Thyroid gland (tissue), 4 donors: ENCODE data around the gene RAI1. TPM values are rescaled to one million over a fixed set of nuclear protein-coding genes. Genes with fewer than 3 reads are reported as not detected.
A peak's percentile ranks its signal among the peaks of the same experiment; 100 is the strongest.

ENCODE experiments used
- DNase-seq, 2 donors: peaks; one replicate each; pipeline ENCODE4 v3.0.0-alpha.2; 2019
- H3K27ac ChIP-seq, 3 donors: fragments of 200-600 bp; sonication (generic); 1 replicate in 2 of 3; 2 replicates in 1 of 3; pipeline ENCODE4 v1.5.1; 2016 to 2019; ENCODE audit warnings: mild to moderate bottlenecking in 1 of 3, moderate library complexity in 1 of 3
- H3K27me3 ChIP-seq: fragments of 200-600 bp; sonication (generic); one replicate; pipeline ENCODE4 v1.5.1; 2019
- H3K36me3 ChIP-seq, 2 donors: fragments of 200-600 bp; sonication (generic); one replicate each; pipeline ENCODE4 v1.5.1; 2016 to 2019
- H3K4me1 ChIP-seq, 2 donors: fragments of 200-600 bp; sonication (generic); one replicate each; pipeline ENCODE4 v1.5.1; 2017 to 2019
- H3K4me3 ChIP-seq, 3 donors: fragments of 200-600 bp; sonication (generic); replicated peaks in 1 of 3; 1 replicate in 2 of 3; 2 replicates in 1 of 3; pipeline ENCODE4 v1.5.1; 2016; ENCODE audit warnings: mild to moderate bottlenecking in 1 of 3
- H3K9me3 ChIP-seq: fragments of 200-600 bp; sonication (generic); one replicate; pipeline ENCODE4 v1.5.1; 2017
- POLR2A ChIP-seq, 2 donors: fragments of 450-650 bp; IDR thresholded peaks; one replicate each; pipeline ENCODE4 v1.6.1; 2017; ENCODE audit warnings: antibody characterized with exemption in 2 of 2, mild to moderate bottlenecking in 2 of 2, moderate library complexity in 1 of 2
- WGBS, 2 donors: methylation state at CpG; one replicate each; pipeline ENCODE4 v1.1.5; 2017; 5-methylcytosine and 5-hydroxymethylcytosine counted together
- intact Hi-C: fragments of 100-400 bp; cut with DNase I; formaldehyde crosslinking; loops from one replicate; pipeline ENCODE4 v1.15.1; 2023
- total RNA-seq, 4 donors: library from RNA; depleted of rRNA; stranded (reverse); fragments of >200 nt; gene quantifications; one replicate each; pipeline ENCODE4 v1.2.3, GENCODE V29; 2016
- TF ChIP-seq, protein P1 (sequence below), 6 experiments: fragments of 200-600 bp in 3 of 6; fragments of 450-650 bp in 3 of 6; sonication (generic) in 3 of 6; IDR thresholded peaks; one replicate each; pipeline ENCODE4 v1.5.1; 2016 to 2019; ENCODE audit warnings: antibody characterized with exemption in 6 of 6, mild to moderate bottlenecking in 2 of 6, inconsistent platforms in 1 of 6, moderate library complexity in 1 of 6

The RAI1 gene
- total RNA-seq, 4 donors from 2014 or later = 19.1 to 52.3 (median 34.1) TPM

- intact Hi-C loops = loop anchor here (10.0 kb wide), 1 partner anchor 181 kb away; the partner anchor contains the start of genes ATPAF2 and GID4
- DNase-seq = no peak
- Histone ChIP-seq H3K9me3 (no peaks in the 10 kb centered on the region), H3K4me3 (no peak overlapping the region), H3K27me3 (no peaks in the 10 kb centered on the region), H3K27ac (peak overlapping the region; percentile 48 to 76 (median 67)), H3K4me1 (peaks cover 69 to 82% of the 10 kb centered on the region in 2 donors), H3K36me3 (no peaks in the 10 kb centered on the region)
- WGBS, 2 donors = 91 to 98% methylated on average over 8 of the region's 8 CpGs
- no peak for TF ChIP-seq POLR2A (IDR thresholded peaks at IDR 0.05)
Measured at GRCh38 chr17:17853811-17854447, 172.7 kb downstream of the RAI1 start.

DNA sequence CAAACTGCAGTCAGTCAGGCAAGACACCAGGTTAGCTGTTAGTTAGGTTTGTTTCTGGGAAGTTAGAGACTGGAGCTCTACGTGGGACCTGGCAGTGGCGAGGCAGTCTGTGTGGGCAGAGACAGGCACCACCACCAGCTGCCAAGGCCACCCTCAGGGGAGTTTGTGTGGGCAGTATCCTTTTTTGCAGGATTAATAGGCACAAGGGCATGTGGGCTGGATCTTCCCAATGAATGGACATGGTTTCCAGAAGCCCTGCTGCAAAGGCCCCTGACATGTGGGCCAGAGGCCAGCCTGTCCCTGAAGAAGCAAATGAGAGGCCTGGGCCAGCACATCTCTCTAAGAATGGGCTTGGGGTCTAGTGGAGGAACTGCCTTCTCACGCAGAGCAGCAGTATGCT, 174.7 kb downstream of the RAI1 start:
- H3K27me3 ChIP-seq = no peaks in the 10 kb centered on the region
- no peak overlapping the region for H3K4me3 ChIP-seq
- H3K9me3 ChIP-seq = no peaks in the 10 kb centered on the region
- intact Hi-C loops = loop anchor here (10.0 kb wide), 1 partner anchor 179 kb away; the partner anchor contains the start of genes ATPAF2 and GID4
- TF ChIP-seq POLR2A (IDR thresholded peaks at IDR 0.05) = no peak
- TF ChIP-seq, protein P1, sequence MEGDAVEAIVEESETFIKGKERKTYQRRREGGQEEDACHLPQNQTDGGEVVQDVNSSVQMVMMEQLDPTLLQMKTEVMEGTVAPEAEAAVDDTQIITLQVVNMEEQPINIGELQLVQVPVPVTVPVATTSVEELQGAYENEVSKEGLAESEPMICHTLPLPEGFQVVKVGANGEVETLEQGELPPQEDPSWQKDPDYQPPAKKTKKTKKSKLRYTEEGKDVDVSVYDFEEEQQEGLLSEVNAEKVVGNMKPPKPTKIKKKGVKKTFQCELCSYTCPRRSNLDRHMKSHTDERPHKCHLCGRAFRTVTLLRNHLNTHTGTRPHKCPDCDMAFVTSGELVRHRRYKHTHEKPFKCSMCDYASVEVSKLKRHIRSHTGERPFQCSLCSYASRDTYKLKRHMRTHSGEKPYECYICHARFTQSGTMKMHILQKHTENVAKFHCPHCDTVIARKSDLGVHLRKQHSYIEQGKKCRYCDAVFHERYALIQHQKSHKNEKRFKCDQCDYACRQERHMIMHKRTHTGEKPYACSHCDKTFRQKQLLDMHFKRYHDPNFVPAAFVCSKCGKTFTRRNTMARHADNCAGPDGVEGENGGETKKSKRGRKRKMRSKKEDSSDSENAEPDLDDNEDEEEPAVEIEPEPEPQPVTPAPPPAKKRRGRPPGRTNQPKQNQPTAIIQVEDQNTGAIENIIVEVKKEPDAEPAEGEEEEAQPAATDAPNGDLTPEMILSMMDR (IDR thresholded peaks at IDR 0.05) = no peak
- H3K4me1 ChIP-seq = peaks cover 53 to 76% of the 10 kb centered on the region in 2 donors
- 36 to 41% methylated on average over 3 of the region's 3 CpGs for WGBS, 2 donors
- H3K36me3 ChIP-seq = no peaks in the 10 kb centered on the region
- DNase-seq = peak; percentile 52 to 69
- peak overlapping the region; percentile 63 to 76 (median 67) for H3K27ac ChIP-seq

- Histone ChIP-seq H3K27me3 (no peaks in the 10 kb centered on the region), H3K4me1 (peaks cover 53 to 76% of the 10 kb centered on the region in 2 donors), H3K27ac (peak overlapping the region; percentile 63 to 76 (median 67)), H3K9me3 (no peaks in the 10 kb centered on the region), H3K4me3 (no peak overlapping the region), H3K36me3 (no peaks in the 10 kb centered on the region)
- no peak for DNase-seq
- 80 to 100% methylated on average over 1 of the region's 2 CpGs for WGBS, 2 donors
- TF ChIP-seq, protein P1 (IDR thresholded peaks at IDR 0.05) = no peak
- TF ChIP-seq POLR2A (IDR thresholded peaks at IDR 0.05) = no peak
- intact Hi-C loops = loop anchor here (10.0 kb wide), 1 partner anchor 178 kb away; the partner anchor contains the start of genes ATPAF2 and GID4
Measured at GRCh38 chr17:17856386-17856785, 175.1 kb downstream of the RAI1 start.

DNA sequence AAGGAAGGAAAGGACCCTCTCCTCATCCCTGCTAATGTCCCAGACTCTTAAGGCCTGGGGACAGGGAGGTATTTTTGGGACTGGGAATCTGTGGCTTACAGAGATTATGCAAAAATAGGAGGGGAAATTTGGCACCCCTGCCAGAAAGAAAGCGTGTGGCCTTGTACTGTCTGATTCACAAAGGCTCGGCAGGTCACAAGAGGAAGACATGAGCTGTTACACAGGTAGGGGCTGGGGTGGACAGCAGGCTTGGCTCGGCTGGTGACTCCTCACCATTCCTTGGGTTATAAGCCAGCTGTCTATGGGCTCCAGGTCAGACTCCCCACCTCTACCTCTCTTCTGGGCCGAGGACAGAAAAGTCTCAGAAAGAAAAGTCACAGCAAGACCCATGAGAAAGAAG, 176.2 kb downstream of the RAI1 start:
- H3K4me1 ChIP-seq = peaks cover 44 to 68% of the 10 kb centered on the region in 2 donors
- H3K27ac ChIP-seq = peak overlapping the region in 2 of 3 donors; percentile 67 to 76
- H3K4me3 ChIP-seq = no peak overlapping the region
- DNase-seq = no peak
- H3K36me3 ChIP-seq = peaks cover 0 to 6% of the 10 kb centered on the region in 2 donors
- TF ChIP-seq, protein P1 (IDR thresholded peaks at IDR 0.05) = no peak
- TF ChIP-seq POLR2A (IDR thresholded peaks at IDR 0.05) = no peak
- WGBS, 2 donors = 95 to 98% methylated on average over 4 of the region's 4 CpGs
- no peaks in the 10 kb centered on the region for H3K27me3 ChIP-seq
- no peaks in the 10 kb centered on the region for H3K9me3 ChIP-seq
- intact Hi-C loops = loop anchor here (10.0 kb wide), 1 partner anchor 177 kb away; the partner anchor contains the start of genes ATPAF2 and GID4

DNA sequence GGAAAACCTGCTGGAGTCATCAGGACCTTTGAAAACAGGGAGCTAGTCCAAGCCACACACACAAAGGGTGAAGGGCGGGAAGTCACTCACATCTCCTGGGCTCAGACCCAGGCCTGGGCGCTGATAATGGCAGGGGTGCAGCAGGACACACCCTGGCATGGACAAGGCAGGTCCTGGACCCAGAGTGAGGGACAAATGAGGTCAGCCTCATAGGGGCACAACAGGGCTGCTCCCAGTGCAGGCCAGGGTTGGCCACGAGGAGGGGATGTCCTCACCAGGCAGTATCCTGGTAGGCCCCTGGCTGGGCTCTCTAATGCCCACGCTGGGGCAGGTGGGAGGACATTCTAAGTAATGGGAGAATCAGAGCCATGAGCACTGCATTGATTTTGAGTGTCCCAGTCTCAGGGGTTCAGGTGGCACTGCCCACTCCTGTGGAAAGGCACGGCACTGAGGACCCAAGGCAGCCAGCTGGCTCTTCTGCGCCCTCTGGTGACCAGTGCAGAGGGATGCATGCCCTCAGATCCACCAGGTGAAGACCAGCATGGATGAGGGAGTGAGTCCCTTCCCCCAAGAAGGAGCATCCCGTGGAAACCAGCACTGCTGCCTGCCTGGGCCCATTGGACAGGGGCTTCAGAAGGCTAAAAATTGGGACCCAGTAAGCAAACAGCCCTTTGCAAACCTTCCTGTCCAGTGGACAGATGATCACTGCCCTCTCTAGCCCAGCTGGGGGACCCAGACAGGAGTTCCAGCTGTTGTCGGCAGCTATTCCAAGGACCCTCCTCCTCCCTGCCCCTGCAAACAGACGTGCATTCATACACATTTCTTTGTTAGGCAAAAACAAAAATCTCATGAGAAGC, 178.9 kb downstream of the RAI1 start:
- intact Hi-C loops = loop anchor here (2.0 to 10.0 kb wide), 3 partner anchors 47 to 175 kb away; partner anchors contain the start of genes ATPAF2, GID4 and RAI1
- 17 to 53% methylated on average over 5 of the region's 9 CpGs for WGBS, 2 donors
- H3K9me3 ChIP-seq = no peaks in the 10 kb centered on the region
- H3K27me3 ChIP-seq = no peaks in the 10 kb centered on the region
- DNase-seq = peak; percentile 76 to 84
- peak overlapping the region in 2 of 3 donors; percentile 46 to 49 for H3K27ac ChIP-seq
- peaks cover 0 to 9% of the 10 kb centered on the region in 2 donors for H3K36me3 ChIP-seq
- H3K4me1 ChIP-seq = peaks cover 32 to 44% of the 10 kb centered on the region in 2 donors
- no peak overlapping the region for H3K4me3 ChIP-seq
- TF ChIP-seq, protein P1 (IDR thresholded peaks at IDR 0.05) = peak; percentile 92 to 99 (median 96)
- no peak for TF ChIP-seq POLR2A (IDR thresholded peaks at IDR 0.05)
